Neural cell (in vitro differentiated cells): ENCODE results near the gene FXN.
"Not testable (repeated sequence)": the region's sequence is repeated elsewhere in the genome, so short reads cannot be mapped to it uniquely, and the experiment has no call there.

Experiments used
- CTCF ChIP-seq: fragments of 450-650 bp; IDR thresholded peaks from 2 replicates; pipeline ENCODE4 v1.5.1; 2014; ENCODE audit warnings: antibody characterized with exemption, mild to moderate bottlenecking, moderate library complexity; ENCODE audit not compliant: poor library complexity, severe bottlenecking
- EP300 ChIP-seq: fragments of 450-650 bp; conservative IDR thresholded peaks from 2 replicates; pipeline ENCODE4 v1.6.1; 2014; ENCODE audit warnings: antibody characterized with exemption, mild to moderate bottlenecking, moderate library complexity; ENCODE audit not compliant: poor library complexity, severe bottlenecking
- EZH2 ChIP-seq: fragments of 200-600, 300-800 bp; shearing (Covaris generic), sonication (generic); IDR thresholded peaks from 2 replicates; pipeline ENCODE4 v1.6.1; 2014; ENCODE audit warnings: antibody characterized with exemption, low read length, borderline replicate concordance, mild to moderate bottlenecking; ENCODE audit not compliant: insufficient read depth, poor library complexity, severe bottlenecking
- MXI1 ChIP-seq: fragments of 450-650 bp; conservative IDR thresholded peaks from 2 replicates; pipeline ENCODE4 v1.6.1; 2014; ENCODE audit warnings: antibody characterized with exemption, mild to moderate bottlenecking; ENCODE audit not compliant: poor library complexity, severe bottlenecking
- POLR2AphosphoS5 ChIP-seq: IDR thresholded peaks from 2 replicates; pipeline ENCODE4 v1.6.1; 2012
- RAD21 ChIP-seq: fragments of 450-650 bp; conservative IDR thresholded peaks from 2 replicates; pipeline ENCODE4 v1.6.1; 2014; ENCODE audit warnings: antibody characterized with exemption, mild to moderate bottlenecking, moderate library complexity
- REST ChIP-seq: IDR thresholded peaks from 2 replicates; pipeline ENCODE4 v1.6.1; 2012; ENCODE audit warnings: borderline replicate concordance
- SMC3 ChIP-seq: fragments of 450-650 bp; conservative IDR thresholded peaks from 2 replicates; pipeline ENCODE4 v1.6.1; 2014; ENCODE audit warnings: antibody characterized with exemption, mild to moderate bottlenecking, moderate library complexity; ENCODE audit not compliant: poor library complexity
- TAF1 ChIP-seq: IDR thresholded peaks from 2 replicates; pipeline ENCODE4 v1.6.1; 2012; ENCODE audit warnings: low read depth

- not testable (repeated sequence) for TF ChIP-seq EZH2, MXI1, CTCF, TAF1, RAD21, REST, POLR2AphosphoS5, EP300, SMC3
These were observed 67.9 kb downstream of the FXN start for GRCh38 chr9:69103348-69103996.
